GM12892 (cell line): ENCODE data around the gene PTMS.

ENCODE experiments used
- DNase-seq: peaks from one replicate; pipeline ENCODE4 v3.0.0; 2011; ENCODE audit not compliant: insufficient read length
- FAIRE-seq: peaks from 2 replicates; lab custom pipeline; 2011; peaks lifted over from hg19 to GRCh38; lab: Jason Lieb, UNC
- POLR2A ChIP-seq: IDR thresholded peaks from 2 replicates; pipeline ENCODE4 v1.6.1; 2011; ENCODE audit warnings: low read depth, low read length, control low read depth
- POLR2AphosphoS5 ChIP-seq: IDR thresholded peaks from 2 replicates; pipeline ENCODE4 v1.6.1; 2011; ENCODE audit warnings: low read depth, low read length, control low read depth
- TAF1 ChIP-seq: IDR thresholded peaks from 2 replicates; pipeline ENCODE4 v1.6.1; 2011; ENCODE audit warnings: low read depth, mild to moderate bottlenecking, control low read depth, low read length, borderline replicate concordance

PTMS gene

GRCh38 chr12:6786416-6787094 lies 20.4 kb downstream of the PTMS start:
- TF ChIP-seq POLR2A (no peak), TAF1 (no peak), POLR2AphosphoS5 (no peak)
- DNase-seq = no peak
- FAIRE-seq = no peak

- no peak for FAIRE-seq
- DNase-seq = no peak
- no peak for TF ChIP-seq POLR2A
- no peak for TF ChIP-seq TAF1
- no peak for TF ChIP-seq POLR2AphosphoS5
Measured at GRCh38 chr12:6787309-6787708, 21.1 kb downstream of the PTMS start.

GRCh38 chr12:6788972-6789924 lies 23.1 kb downstream of the PTMS start, which contains the start of gene CD4:
Gene CD4, plus strand, starts transcription at chr12:6789528. Its CDS starts 10,611 bp downstream, at chr12:6800139.
- FAIRE-seq (no peak), DNase-seq (no peak)
- TF ChIP-seq TAF1 = no peak
- no peak for TF ChIP-seq POLR2A
- TF ChIP-seq POLR2AphosphoS5 = no peak

- TF ChIP-seq TAF1 (no peak), POLR2A (no peak), POLR2AphosphoS5 (no peak)
Measured at GRCh38 chr12:6790496-6791150, 24.5 kb downstream of the PTMS start.

GRCh38 chr12:6791931-6792520 lies 25.9 kb downstream of the PTMS start:
- no peak for FAIRE-seq
- DNase-seq = no peak
- TF ChIP-seq POLR2AphosphoS5 (no peak), TAF1 (no peak), POLR2A (no peak)

More at GRCh38 chr12:6790496-6791150, 24.5 kb downstream of the PTMS start:
- FAIRE-seq (no peak), DNase-seq (no peak)

- DNase-seq (no peak), FAIRE-seq (no peak)
Measured at GRCh38 chr12:6792522-6793201, 26.5 kb downstream of the PTMS start.

GRCh38 chr12:6795088-6795487 lies 28.9 kb downstream of the PTMS start:
- FAIRE-seq = no peak
- DNase-seq = no peak
- no peak for TF ChIP-seq POLR2A
- TF ChIP-seq TAF1 = no peak
- TF ChIP-seq POLR2AphosphoS5 = no peak

More at GRCh38 chr12:6792522-6793201, 26.5 kb downstream of the PTMS start:
- TF ChIP-seq POLR2A (no peak), POLR2AphosphoS5 (no peak)

- no peak for DNase-seq
- TF ChIP-seq POLR2A (no peak), TAF1 (no peak), POLR2AphosphoS5 (no peak)
- no peak for FAIRE-seq
Measured at GRCh38 chr12:6796576-6796975, 30.4 kb downstream of the PTMS start.

- DNase-seq (no peak), FAIRE-seq (no peak)
- TF ChIP-seq POLR2A = no peak
- no peak for TF ChIP-seq TAF1
- no peak for TF ChIP-seq POLR2AphosphoS5
Measured at GRCh38 chr12:6799147-6799546, 33.0 kb downstream of the PTMS start.

GRCh38 chr12:6807170-6807569 lies 41.0 kb downstream of the PTMS start:
- no peak for DNase-seq
- no peak for FAIRE-seq
- TF ChIP-seq POLR2A (no peak), TAF1 (no peak)
